Measurements from ENCODE around the gene IP6K3. TPM values are rescaled to one million over a fixed set of nuclear protein-coding genes. Genes with fewer than 3 reads are reported as not detected.

The IP6K3 gene
- total RNA-seq, 1 donor from 2014 or later: 3.0 TPM

GRCh38 chr6:33731035-33731434, 15.7 kb downstream of the IP6K3 start:
- Mint-ChIP-seq H3K4me1 (ENCODE audit: unreplicated experiment) (peaks cover 2% of the 10 kb centered on the region), H3K4me3 (ENCODE audit: unreplicated experiment) (no peak overlapping the region), H3K27ac (ENCODE audit: unreplicated experiment) (no peak overlapping the region), H3K27me3 (ENCODE audit: unreplicated experiment) (no peaks in the 10 kb centered on the region), H3K36me3 (ENCODE audit: unreplicated experiment) (no peaks in the 10 kb centered on the region), H3K9me3 (ENCODE audit: unreplicated experiment) (no peaks in the 10 kb centered on the region)
- TF ChIP-seq CTCF (IDR thresholded peaks at IDR 0.05): no peak
- DNase-seq (ENCODE audit: extremely low spot score, unreplicated experiment): no peak

- Mint-ChIP-seq H3K36me3 (ENCODE audit: unreplicated experiment) (no peaks in the 10 kb centered on the region), H3K9me3 (ENCODE audit: unreplicated experiment) (no peaks in the 10 kb centered on the region), H3K4me3 (ENCODE audit: unreplicated experiment) (no peak overlapping the region), H3K27me3 (ENCODE audit: unreplicated experiment) (no peaks in the 10 kb centered on the region), H3K4me1 (ENCODE audit: unreplicated experiment) (peaks cover 2% of the 10 kb centered on the region), H3K27ac (ENCODE audit: unreplicated experiment) (no peak overlapping the region)
- no peak for DNase-seq (ENCODE audit: extremely low spot score, unreplicated experiment)
- TF ChIP-seq CTCF (IDR thresholded peaks at IDR 0.05): no peak
Measured at GRCh38 chr6:33730611-33731010, 16.1 kb downstream of the IP6K3 start.

GRCh38 chr6:33729059-33729458, 17.6 kb downstream of the IP6K3 start:
- Mint-ChIP-seq H3K27me3 (ENCODE audit: unreplicated experiment) (no peaks in the 10 kb centered on the region), H3K27ac (ENCODE audit: unreplicated experiment) (no peak overlapping the region), H3K9me3 (ENCODE audit: unreplicated experiment) (no peaks in the 10 kb centered on the region), H3K4me3 (ENCODE audit: unreplicated experiment) (no peak overlapping the region), H3K4me1 (ENCODE audit: unreplicated experiment) (peaks cover under 1% of the 10 kb centered on the region), H3K36me3 (ENCODE audit: unreplicated experiment) (no peaks in the 10 kb centered on the region)
- no peak for DNase-seq (ENCODE audit: extremely low spot score, unreplicated experiment)
- no peak for TF ChIP-seq CTCF (IDR thresholded peaks at IDR 0.05)

GRCh38 chr6:33728438-33728837, 18.3 kb downstream of the IP6K3 start:
- Mint-ChIP-seq H3K27me3 (ENCODE audit: unreplicated experiment) (no peaks in the 10 kb centered on the region), H3K36me3 (ENCODE audit: unreplicated experiment) (no peaks in the 10 kb centered on the region), H3K27ac (ENCODE audit: unreplicated experiment) (no peak overlapping the region), H3K4me1 (ENCODE audit: unreplicated experiment) (no peaks in the 10 kb centered on the region), H3K9me3 (ENCODE audit: unreplicated experiment) (no peaks in the 10 kb centered on the region), H3K4me3 (ENCODE audit: unreplicated experiment) (no peak overlapping the region)
- TF ChIP-seq CTCF (IDR thresholded peaks at IDR 0.05): no peak
- no peak for DNase-seq (ENCODE audit: extremely low spot score, unreplicated experiment)

DNA sequence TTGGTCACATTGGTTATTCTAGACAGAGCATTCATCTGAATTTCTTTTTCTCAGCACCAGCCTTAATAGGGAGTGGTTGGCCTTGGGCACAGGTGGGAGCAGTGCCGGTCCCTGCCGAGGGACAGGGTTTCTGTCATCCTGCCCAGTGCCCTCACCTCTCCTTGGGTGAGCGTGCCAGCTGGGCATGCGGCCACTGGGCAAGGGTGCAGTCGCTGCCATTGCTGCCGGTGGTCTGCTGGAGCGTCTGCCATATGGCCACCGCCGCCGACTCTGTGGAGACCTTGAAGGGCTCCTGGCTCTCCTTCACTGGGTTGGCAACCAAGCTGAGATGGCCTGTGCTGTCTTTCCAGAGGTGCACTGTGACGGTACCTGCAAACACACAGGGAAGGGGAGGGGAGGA, 18.8 kb downstream of the IP6K3 start:
- no peaks in the 10 kb centered on the region for H3K4me1 Mint-ChIP-seq (ENCODE audit: unreplicated experiment)
- no peak overlapping the region for H3K4me3 Mint-ChIP-seq (ENCODE audit: unreplicated experiment)
- TF ChIP-seq CTCF (IDR thresholded peaks at IDR 0.05): no peak
- no peaks in the 10 kb centered on the region for H3K9me3 Mint-ChIP-seq (ENCODE audit: unreplicated experiment)
- no peak overlapping the region for H3K27ac Mint-ChIP-seq (ENCODE audit: unreplicated experiment)
- DNase-seq (ENCODE audit: extremely low spot score, unreplicated experiment): no peak
- H3K36me3 Mint-ChIP-seq (ENCODE audit: unreplicated experiment): peaks cover 2% of the 10 kb centered on the region
- H3K27me3 Mint-ChIP-seq (ENCODE audit: unreplicated experiment): no peaks in the 10 kb centered on the region

Data from osteocyte (in vitro differentiated cells).